Dendritic cell treated with granulocyte-macrophage colony-stimulating factor and Interleukin-4, amounts not matched to agents 40 ng/mL and 50 ng/mL, for 4 days (primary cell): ENCODE results near the gene SSPN.
A peak's percentile ranks its signal among the peaks of the same experiment; 100 is the strongest.

Source experiments
- H3K27ac Mint-ChIP-seq: one replicate; pipeline ENCODE4 v1.8.0; 2022; ENCODE audit warnings: mild to moderate bottlenecking, mixed read lengths
- H3K27me3 Mint-ChIP-seq: one replicate; pipeline ENCODE4 v1.8.0; 2022; ENCODE audit warnings: mild to moderate bottlenecking, mixed read lengths
- H3K36me3 Mint-ChIP-seq: one replicate; pipeline ENCODE4 v1.8.0; 2022; ENCODE audit warnings: low read depth, mixed read lengths
- H3K4me1 Mint-ChIP-seq: one replicate; pipeline ENCODE4 v1.8.0; 2022; ENCODE audit warnings: low read depth, mixed read lengths
- H3K4me3 Mint-ChIP-seq: one replicate; pipeline ENCODE4 v1.8.0; 2022; ENCODE audit warnings: mild to moderate bottlenecking, moderate library complexity, mixed read lengths
- H3K9me3 Mint-ChIP-seq: one replicate; pipeline ENCODE4 v1.8.0; 2022; ENCODE audit warnings: mixed read lengths
- intact Hi-C: fragments of 100-400 bp; cut with micrococcal nuclease; formaldehyde crosslinking; loops from one replicate; pipeline ENCODE4 v1.15.0; 2022

Gene SSPN

GRCh38 chr12:26272851-26273250 is 77.5 kb downstream of the SSPN start:
- Mint-ChIP-seq H3K4me3 (no peak overlapping the region), H3K9me3 (no peaks in the 10 kb centered on the region), H3K4me1 (peaks cover 55% of the 10 kb centered on the region), H3K36me3 (no peaks in the 10 kb centered on the region), H3K27ac (no peak overlapping the region), H3K27me3 (peaks cover 28% of the 10 kb centered on the region)
- intact Hi-C loops = loop anchor here (5.0 kb wide), 1 partner anchor 151 kb away; no protein-coding TSS in a partner anchor

DNA sequence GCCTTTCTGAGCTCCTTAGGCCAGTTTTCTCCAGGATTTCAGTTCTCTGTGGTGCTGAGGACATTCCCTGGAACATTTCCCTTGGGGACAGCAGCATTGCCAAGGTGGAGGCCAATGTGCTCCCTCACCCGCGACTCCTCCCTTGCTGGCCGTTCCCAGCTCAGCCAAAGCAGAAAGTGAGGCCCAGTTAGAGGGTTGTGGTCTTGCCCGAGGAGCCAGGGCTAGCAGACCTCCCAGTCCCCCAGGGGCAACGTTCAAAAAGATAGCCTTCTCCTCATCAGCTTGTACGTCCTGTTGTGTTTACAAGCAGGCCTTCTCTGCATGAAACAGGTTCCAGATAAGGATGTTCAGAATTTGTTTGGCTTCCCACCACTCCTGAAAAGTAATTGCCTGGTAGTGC is 78.4 kb downstream of the SSPN start:
- intact Hi-C loops = loop anchor here (1.0 to 5.0 kb wide), 3 partner anchors 25 to 152 kb away; no protein-coding TSS in a partner anchor
- Mint-ChIP-seq H3K27me3 (peaks cover 30% of the 10 kb centered on the region), H3K4me1 (peaks cover 65% of the 10 kb centered on the region), H3K9me3 (no peaks in the 10 kb centered on the region), H3K27ac (no peak overlapping the region), H3K4me3 (no peak overlapping the region), H3K36me3 (no peaks in the 10 kb centered on the region)

DNA sequence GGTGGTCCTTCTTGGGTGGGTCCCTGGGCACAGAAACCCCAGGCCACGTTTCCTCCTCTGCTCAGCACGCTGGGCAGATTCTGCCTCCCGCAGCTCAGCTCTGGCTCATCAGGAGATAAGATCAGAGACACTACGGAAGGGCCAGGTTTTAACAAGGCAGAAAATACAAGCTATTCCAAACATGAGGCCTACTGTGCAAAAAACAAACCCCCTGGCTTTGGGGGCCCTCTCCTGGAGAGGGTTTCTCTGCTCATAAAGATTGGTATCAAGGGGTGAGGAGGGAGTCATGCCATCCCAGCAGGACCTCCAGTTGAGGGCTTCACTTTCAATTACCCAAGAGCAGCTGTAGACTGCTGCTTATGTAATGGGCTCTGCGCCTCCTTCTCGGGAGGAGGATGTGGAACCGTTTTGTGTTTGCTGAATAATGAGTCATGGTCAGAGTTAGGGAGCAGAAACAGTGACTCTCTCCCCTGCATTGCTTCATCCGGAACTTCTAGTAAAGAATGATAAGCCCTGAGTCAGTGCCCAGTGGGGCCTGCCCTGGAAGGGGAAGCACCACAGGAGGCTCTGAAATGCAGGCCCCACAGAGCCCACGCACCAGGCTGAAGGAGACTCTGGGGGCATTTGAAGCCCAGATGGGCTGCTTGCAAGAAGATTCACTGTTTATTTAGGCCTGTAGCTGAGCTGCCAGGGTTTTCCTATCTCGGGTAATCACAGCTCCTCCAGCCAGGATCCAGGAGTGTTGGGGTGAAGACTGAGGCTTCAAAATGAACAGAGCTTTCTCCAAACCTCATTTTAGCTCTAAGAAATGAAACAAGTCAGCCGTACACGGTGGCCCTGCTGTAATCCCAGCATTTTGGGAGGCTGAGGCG is 79.3 kb downstream of the SSPN start:
- Mint-ChIP-seq H3K27ac (peak overlapping the region; percentile 86), H3K9me3 (no peaks in the 10 kb centered on the region), H3K4me3 (no peak overlapping the region), H3K36me3 (no peaks in the 10 kb centered on the region), H3K4me1 (peaks cover 73% of the 10 kb centered on the region), H3K27me3 (peaks cover 39% of the 10 kb centered on the region)
- intact Hi-C loops = loop anchor here (1.0 to 5.0 kb wide), 3 partner anchors 25 to 152 kb away; no protein-coding TSS in a partner anchor

DNA sequence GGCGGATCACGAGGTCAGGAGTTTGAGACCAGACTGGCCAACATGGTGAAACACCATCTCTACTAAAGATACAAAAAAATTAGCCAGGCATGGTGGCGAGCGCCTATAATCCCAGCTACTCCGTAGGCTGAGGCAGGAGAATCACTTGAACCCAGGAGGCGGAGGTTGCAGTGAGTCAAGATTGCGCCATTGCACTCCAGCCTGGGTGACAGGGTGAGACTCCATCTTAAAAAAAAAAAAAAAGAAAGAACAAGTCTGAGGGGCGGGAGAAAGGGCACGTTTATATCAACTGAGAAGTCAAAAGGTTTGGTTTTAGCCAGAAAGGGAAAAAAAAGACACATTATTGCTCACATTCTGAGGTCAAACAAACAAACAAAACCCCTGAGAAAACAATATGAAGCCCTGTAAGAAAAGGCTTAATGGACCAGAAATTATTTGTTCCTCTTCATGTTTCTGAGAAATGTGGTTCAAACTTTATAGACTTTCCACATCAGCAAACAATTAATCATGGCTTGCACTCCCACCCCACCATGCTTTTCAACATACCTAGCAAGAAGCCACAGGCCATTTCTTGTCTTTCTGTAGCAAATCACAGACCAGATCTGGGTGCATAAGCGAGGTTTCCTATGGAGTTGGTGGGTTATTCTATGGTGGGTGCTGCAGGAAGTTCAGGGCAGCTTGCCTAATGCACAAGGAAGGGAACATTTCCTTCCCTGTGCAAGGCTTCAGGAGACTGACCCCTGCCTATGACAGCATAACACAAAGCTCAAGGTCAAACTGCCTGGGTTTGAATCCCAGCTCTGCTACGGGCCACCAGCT is 80.1 kb downstream of the SSPN start:
- H3K27me3 Mint-ChIP-seq = peaks cover 41% of the 10 kb centered on the region
- H3K4me3 Mint-ChIP-seq = no peak overlapping the region
- H3K4me1 Mint-ChIP-seq = peaks cover 73% of the 10 kb centered on the region
- H3K36me3 Mint-ChIP-seq = no peaks in the 10 kb centered on the region
- no peaks in the 10 kb centered on the region for H3K9me3 Mint-ChIP-seq
- H3K27ac Mint-ChIP-seq = peak overlapping the region; percentile 86
- intact Hi-C loops = loop anchor here (2.0 kb wide), 1 partner anchor 65 kb away; no protein-coding TSS in a partner anchor

DNA sequence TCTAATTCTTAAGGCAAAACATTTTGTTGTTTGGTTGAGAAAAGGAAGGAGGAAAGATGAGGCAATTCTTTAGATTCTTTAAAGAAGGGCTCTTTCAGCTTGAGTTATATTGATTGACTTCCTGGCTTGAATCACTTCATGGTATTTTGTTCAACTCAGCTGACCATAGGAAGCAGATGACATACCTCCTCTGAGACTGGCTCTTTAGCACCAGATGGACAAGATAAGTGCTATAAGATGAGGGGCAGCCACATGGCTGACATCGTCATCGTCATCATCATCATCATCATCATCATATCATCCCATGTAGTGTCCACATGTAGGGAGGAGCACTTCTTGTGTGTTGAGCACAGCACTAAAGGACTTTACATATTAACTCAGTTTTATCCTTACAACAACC is 81.3 kb downstream of the SSPN start:
- Mint-ChIP-seq H3K4me3 (no peak overlapping the region), H3K27me3 (peaks cover 37% of the 10 kb centered on the region), H3K4me1 (peaks cover 65% of the 10 kb centered on the region), H3K36me3 (no peaks in the 10 kb centered on the region), H3K27ac (no peak overlapping the region), H3K9me3 (no peaks in the 10 kb centered on the region)
- intact Hi-C loops = no loop called here

DNA sequence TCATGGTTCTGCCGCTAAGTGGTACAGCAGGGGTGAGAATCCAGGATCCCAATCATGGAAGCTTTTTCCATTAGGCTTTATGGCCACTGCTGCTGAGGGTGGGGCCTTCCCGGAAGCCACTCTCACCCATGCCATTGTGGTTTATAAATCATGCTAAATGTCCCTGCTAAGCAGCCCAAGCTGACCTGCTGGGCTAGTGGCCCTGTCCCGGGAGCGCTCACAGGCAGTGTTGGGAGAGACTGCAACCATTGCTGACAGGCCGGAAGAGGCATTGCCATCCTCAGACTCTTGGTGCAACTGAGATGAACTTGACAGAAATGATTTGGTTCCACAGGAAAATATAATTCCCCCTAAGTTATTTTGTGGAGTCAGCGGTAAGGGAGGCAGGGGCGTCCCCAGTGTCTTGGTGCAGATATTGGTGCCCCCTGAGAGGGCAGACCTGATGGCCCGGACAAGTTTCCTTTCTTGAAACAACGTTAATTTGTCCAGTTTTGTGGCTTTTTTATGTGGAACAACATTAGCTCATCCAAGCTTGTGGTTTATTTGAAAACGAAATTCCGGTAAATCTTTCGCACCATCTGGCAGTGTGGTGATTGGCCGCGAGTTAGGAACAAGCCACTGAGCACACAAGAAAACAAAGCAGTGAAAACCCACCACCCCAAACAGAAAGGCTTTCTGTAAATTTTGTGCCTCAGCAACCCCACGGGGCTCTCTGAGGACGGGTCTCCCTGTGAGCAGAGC is 82.3 kb downstream of the SSPN start:
- Mint-ChIP-seq H3K4me1 (peaks cover 60% of the 10 kb centered on the region), H3K36me3 (no peaks in the 10 kb centered on the region), H3K27ac (peak overlapping the region; percentile 39), H3K4me3 (no peak overlapping the region), H3K27me3 (peaks cover 33% of the 10 kb centered on the region), H3K9me3 (no peaks in the 10 kb centered on the region)
- intact Hi-C loops = no loop called here

GRCh38 chr12:26278266-26278665 is 82.9 kb downstream of the SSPN start:
- H3K27ac Mint-ChIP-seq = peak overlapping the region; percentile 39
- no peaks in the 10 kb centered on the region for H3K9me3 Mint-ChIP-seq
- H3K4me1 Mint-ChIP-seq = peaks cover 64% of the 10 kb centered on the region
- peaks cover 31% of the 10 kb centered on the region for H3K27me3 Mint-ChIP-seq
- no peak overlapping the region for H3K4me3 Mint-ChIP-seq
- no peaks in the 10 kb centered on the region for H3K36me3 Mint-ChIP-seq
- intact Hi-C loops = no loop called here

DNA sequence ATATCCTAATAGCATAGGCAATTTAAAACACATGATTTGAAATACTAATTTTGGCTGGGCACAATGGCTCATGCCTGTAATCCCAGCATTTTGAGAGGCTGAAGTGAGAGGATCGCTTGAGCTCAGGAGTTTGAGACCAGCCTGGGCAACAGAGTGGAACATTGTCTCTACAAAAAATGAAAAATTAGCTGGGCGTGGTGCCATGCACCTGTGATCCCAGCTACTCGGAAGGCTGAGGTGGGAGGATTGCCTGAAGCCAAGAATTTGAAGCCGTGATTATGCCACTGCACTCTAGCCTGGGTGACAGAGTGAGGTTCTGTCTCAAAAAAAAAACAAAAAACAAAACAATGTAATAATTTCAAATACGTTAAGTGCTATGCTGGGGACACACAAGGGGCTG is 83.3 kb downstream of the SSPN start:
- H3K36me3 Mint-ChIP-seq = no peaks in the 10 kb centered on the region
- no peak overlapping the region for H3K4me3 Mint-ChIP-seq
- no peaks in the 10 kb centered on the region for H3K9me3 Mint-ChIP-seq
- intact Hi-C loops = no loop called here
- peaks cover 30% of the 10 kb centered on the region for H3K27me3 Mint-ChIP-seq
- H3K27ac Mint-ChIP-seq = peak overlapping the region; percentile 11
- peaks cover 64% of the 10 kb centered on the region for H3K4me1 Mint-ChIP-seq

DNA sequence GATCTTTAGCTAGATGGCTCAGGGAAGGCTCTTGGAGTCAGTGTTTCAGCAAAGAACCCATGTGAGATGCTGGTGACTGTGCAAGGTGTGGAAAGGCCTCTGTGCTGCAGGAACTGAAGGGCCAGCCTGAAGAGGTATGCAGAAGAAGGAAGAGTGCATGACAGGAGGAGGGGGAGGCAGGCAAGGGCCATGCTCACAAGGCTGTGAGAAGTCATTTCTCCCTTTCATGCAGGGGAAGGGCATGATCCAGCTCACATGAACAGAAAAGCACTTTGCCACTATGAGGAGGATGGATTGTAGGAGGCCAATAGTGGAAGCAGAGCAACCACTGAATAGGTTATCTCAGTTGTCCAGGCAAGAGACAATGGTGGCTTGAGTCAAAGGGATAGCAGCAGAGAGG is 83.7 kb downstream of the SSPN start:
- Mint-ChIP-seq H3K27me3 (peaks cover 29% of the 10 kb centered on the region), H3K36me3 (no peaks in the 10 kb centered on the region), H3K4me3 (no peak overlapping the region), H3K4me1 (peaks cover 62% of the 10 kb centered on the region), H3K9me3 (no peaks in the 10 kb centered on the region), H3K27ac (peak overlapping the region; percentile 11)
- intact Hi-C loops = no loop called here

GRCh38 chr12:26279908-26280307 is 84.5 kb downstream of the SSPN start:
- intact Hi-C loops = no loop called here
- Mint-ChIP-seq H3K4me3 (no peak overlapping the region), H3K36me3 (no peaks in the 10 kb centered on the region), H3K27ac (no peak overlapping the region), H3K27me3 (peaks cover 28% of the 10 kb centered on the region), H3K4me1 (peaks cover 54% of the 10 kb centered on the region), H3K9me3 (no peaks in the 10 kb centered on the region)

DNA sequence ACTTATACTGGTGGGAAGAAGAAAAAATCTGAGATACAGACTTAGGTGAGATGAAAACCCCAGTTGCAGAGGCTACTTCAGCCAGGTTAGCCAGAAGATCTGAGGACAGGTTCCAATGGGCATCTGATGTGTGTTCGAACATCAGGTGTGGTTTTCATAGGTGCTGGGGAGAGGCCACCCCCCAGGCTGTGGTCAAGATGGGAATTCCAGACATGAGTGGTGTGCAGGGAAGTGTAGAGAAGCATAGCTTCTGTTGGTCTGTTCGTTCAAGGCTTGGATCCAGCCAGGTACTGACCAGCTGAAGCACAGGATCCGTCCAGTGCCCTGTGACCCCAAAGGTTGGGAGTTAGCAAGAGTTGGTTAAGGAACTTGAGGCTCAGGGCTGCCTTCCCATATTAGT is 85.5 kb downstream of the SSPN start:
- no peaks in the 10 kb centered on the region for H3K36me3 Mint-ChIP-seq
- peaks cover 28% of the 10 kb centered on the region for H3K27me3 Mint-ChIP-seq
- H3K4me1 Mint-ChIP-seq = peaks cover 44% of the 10 kb centered on the region
- no peak overlapping the region for H3K27ac Mint-ChIP-seq
- no peak overlapping the region for H3K4me3 Mint-ChIP-seq
- H3K9me3 Mint-ChIP-seq = no peaks in the 10 kb centered on the region
- intact Hi-C loops = no loop called here

DNA sequence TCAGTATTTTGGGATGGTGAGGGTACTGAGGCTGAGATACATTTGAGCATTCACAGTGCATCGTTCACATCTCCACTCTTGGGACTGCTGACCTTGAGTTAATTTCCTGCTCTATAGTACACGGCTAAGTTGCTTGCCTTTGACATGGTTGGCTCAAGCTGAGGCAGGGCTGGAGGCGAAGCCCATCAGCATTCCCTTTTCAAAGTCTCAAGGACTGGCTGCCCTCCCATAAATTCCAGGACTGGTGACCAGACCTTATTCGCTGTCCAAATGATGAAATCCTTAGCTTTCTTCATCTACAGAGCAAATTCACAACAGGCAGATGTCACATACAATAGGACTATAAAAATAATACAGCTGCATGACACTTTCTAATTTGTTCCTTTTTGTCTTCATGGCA is 85.9 kb downstream of the SSPN start:
- intact Hi-C loops = no loop called here
- H3K27ac Mint-ChIP-seq = no peak overlapping the region
- H3K27me3 Mint-ChIP-seq = peaks cover 28% of the 10 kb centered on the region
- no peak overlapping the region for H3K4me3 Mint-ChIP-seq
- H3K9me3 Mint-ChIP-seq = no peaks in the 10 kb centered on the region
- H3K4me1 Mint-ChIP-seq = peaks cover 42% of the 10 kb centered on the region
- no peaks in the 10 kb centered on the region for H3K36me3 Mint-ChIP-seq

DNA sequence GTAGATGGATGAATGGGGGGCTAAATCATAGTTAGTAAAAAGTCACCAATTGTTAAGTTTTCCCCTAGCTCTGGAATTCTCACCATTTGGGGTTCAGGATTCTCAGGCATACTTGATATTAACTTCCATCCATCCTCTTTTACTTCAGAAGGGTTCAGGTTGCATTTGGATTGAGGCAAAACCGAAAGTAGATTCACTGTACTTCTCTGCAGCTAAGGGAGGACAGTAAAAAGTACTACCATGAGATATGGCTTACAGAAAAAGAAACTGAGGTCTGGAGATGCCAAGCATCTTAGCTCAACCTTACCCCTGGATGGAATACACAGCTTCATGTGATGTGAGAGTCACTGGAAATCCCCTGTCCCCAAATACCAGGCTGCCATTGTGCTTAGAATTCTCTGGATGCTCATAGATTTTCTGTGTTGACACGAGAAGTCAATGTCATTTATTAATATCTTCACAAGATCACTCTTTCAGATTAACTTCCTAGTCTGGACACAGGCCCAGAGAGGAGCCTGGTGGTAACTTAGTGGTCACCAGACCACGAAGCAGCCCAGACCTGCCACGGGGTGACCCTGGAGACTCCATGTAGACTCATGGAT is 87.1 kb downstream of the SSPN start:
- intact Hi-C loops = no loop called here
- Mint-ChIP-seq H3K9me3 (no peaks in the 10 kb centered on the region), H3K4me3 (no peak overlapping the region), H3K4me1 (peaks cover 46% of the 10 kb centered on the region), H3K27me3 (peaks cover 34% of the 10 kb centered on the region), H3K27ac (no peak overlapping the region), H3K36me3 (no peaks in the 10 kb centered on the region)
